Omental fat pad (tissue), 4 donors: ENCODE data around the gene MYOM1. TPM values are rescaled to one million over a fixed set of nuclear protein-coding genes. Genes with fewer than 3 reads are reported as not detected.

Experiments used
- ATAC-seq: fragments of 150-250 bp; one replicate; pipeline ENCODE4 v1.9.1; 2016; ENCODE audit warnings: mild to moderate bottlenecking, moderate library complexity; ENCODE audit not compliant: low FRiP score
- DNase-seq: peaks from one replicate; pipeline ENCODE4 v3.0.0-alpha.2; 2019; ENCODE audit warnings: low spot score
- total RNA-seq, 4 donors: library from RNA; depleted of rRNA; stranded (reverse); fragments of >200 nt; gene quantifications; one replicate each; pipeline ENCODE4 v1.1.0, GENCODE V29; 2016
- TF ChIP-seq, protein P1 (sequence below), 3 donors: fragments of 450-650 bp; IDR thresholded peaks; one replicate each; pipeline ENCODE4 v1.5.1; 2016 to 2017; ENCODE audit warnings: antibody characterized with exemption in 3 of 3, mild to moderate bottlenecking in 3 of 3, moderate library complexity in 2 of 3

Gene MYOM1
- total RNA-seq, 4 donors from 2014 or later: 2.6 to 8.5 (median 2.9) TPM

DNA sequence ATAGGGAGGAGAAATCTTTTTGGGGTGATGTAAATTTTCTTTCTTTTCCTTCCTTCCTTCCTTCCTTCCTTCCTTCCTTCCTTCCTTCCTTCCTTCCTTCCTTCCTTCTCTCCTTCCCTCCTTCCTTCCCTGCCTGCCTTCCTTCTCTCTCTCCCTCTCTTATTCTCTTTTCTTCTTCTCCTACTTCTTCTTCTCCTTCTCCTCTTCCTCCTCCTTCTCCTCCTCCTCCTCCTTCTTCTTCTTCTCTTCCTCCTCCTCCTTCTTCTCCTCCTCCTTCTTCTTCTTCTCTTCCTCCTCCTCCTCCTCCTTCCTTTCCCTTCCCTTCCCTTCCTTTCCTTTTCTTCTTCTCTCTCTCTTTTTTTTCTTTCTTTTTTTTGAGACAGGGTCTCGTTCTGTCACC, 59.9 kb downstream of the MYOM1 start:
- ATAC-seq (no peak), DNase-seq (no peak)
- TF ChIP-seq, protein P1, sequence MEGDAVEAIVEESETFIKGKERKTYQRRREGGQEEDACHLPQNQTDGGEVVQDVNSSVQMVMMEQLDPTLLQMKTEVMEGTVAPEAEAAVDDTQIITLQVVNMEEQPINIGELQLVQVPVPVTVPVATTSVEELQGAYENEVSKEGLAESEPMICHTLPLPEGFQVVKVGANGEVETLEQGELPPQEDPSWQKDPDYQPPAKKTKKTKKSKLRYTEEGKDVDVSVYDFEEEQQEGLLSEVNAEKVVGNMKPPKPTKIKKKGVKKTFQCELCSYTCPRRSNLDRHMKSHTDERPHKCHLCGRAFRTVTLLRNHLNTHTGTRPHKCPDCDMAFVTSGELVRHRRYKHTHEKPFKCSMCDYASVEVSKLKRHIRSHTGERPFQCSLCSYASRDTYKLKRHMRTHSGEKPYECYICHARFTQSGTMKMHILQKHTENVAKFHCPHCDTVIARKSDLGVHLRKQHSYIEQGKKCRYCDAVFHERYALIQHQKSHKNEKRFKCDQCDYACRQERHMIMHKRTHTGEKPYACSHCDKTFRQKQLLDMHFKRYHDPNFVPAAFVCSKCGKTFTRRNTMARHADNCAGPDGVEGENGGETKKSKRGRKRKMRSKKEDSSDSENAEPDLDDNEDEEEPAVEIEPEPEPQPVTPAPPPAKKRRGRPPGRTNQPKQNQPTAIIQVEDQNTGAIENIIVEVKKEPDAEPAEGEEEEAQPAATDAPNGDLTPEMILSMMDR (IDR thresholded peaks at IDR 0.05): no peak

DNA sequence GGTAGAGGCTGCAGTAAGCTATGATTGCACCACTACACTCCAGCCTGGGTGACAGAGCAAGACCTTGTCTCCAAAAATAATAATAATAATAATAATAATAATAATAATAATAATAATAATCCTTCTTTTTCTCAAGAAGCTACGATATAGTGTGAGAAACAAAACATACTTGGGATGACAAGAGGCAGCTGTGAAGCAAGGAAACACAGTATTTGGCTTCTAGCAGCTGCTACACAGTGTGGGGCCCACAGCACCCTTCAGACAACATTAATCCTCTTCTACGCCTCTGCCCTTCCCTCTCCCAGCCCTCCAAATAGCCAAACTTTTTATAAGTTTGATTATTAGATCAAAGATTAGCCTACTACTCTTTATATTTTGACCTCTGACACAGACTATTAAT, 62.2 kb downstream of the MYOM1 start:
- no peak for ATAC-seq
- TF ChIP-seq, protein P1 (IDR thresholded peaks at IDR 0.05): no peak

DNA sequence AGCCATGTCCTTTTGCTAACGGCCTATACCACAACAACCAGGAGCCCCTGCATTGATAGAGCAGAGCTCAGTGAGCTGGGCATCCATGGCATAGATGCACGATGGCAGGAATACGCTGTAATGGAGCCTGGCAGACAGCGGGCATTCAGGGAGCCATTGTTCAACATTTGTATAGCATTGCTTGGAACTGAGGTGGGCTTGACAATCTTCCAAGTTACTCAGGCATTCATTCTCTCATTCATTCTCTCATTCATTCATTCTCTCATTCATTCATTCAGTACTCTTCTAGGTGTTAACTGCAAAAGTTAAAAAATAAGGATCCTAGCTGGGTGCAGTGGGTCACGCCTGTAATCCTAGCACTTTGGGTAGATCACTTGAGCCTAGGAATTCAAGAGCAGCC, 62.7 kb downstream of the MYOM1 start:
- ATAC-seq (no peak), DNase-seq (no peak)
- TF ChIP-seq, protein P1 (IDR thresholded peaks at IDR 0.05): no peak

More for the DNA sequence above, 62.2 kb downstream of the MYOM1 start:
- no peak for DNase-seq

DNA sequence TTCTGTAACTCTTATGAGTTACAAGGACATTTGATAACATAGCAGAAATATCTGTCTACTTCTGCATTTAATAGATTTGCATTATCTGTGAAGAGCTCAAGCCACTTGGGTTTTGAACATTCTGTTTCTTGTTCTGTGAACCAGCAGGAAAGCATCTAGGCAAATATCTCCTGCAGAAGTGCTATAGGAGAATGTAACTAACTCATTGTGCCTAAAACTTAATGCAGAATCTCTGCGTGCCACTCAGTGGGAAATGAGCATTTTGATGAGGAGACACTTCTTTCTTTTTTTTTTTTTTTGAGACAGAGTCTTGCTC, 63.5 kb downstream of the MYOM1 start:
- ATAC-seq (no peak), DNase-seq (no peak)
- TF ChIP-seq, protein P1 (IDR thresholded peaks at IDR 0.05): no peak

DNA sequence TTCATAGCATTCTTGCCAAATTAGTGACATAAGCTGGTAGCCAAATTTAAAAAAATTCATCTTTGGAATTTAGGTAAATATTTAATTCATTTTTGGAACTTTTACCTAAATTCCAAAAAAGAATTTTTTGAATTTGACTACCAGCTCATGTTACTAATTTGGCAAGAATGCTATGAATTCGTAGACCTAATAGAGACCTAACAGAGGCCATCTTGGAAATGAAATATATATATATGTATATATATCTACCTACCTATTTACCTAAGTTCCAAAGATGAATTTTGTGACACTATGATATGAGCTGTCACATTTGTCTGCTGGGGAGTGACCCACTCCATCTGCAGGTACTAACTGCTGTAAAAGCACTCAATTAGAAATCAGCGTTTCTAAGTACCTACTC, 65.6 kb downstream of the MYOM1 start:
- DNase-seq (no peak), ATAC-seq (no peak)
- TF ChIP-seq, protein P1 (IDR thresholded peaks at IDR 0.05): no peak

DNA sequence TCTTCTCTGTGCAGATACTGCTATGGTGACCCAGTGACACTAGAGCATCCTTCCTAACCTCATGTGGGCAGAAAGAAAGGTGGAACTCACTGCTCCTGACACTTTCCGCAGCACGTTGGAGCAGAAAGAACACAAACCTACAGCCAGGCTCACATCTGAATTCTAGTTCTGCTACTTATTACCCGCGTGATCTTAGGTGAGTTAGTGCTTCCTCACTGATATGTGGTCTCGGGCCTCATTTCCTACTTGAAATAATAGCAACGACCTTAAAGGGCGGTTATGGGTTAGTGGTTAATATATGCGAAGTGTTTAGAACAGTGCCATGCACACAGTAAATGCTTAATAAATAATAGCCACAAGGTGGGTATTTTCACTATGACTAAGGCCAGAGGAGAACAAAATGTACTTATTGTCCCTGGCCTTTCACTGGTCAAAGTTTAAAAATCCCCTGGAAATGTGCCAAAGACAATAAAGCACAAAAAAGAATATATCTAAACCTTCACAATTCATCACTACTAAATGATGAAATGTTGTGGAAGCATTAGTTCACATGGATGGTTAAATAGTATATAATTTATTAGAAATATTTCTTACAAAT, 66.6 kb downstream of the MYOM1 start:
- DNase-seq (no peak), ATAC-seq (no peak)
- TF ChIP-seq, protein P1 (IDR thresholded peaks at IDR 0.05): no peak

DNA sequence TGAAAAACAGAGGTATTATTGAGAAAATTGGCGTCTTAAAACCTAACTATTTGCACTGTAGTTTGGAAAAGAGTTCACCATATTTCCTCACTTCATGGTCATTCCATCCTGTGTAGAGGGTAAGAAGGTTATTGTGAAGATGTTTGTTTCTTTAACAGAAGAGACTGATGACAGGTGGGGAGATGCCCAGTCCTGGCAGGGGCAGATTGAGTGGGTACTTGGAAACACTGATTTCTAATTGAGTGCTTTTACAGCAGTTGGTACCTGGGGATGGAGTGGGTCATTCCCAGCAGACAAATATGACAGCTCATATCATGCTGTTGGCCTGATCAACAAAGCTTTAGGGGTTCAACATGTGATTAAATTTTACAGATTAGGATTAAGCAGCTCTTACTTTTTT, 67.5 kb downstream of the MYOM1 start:
- TF ChIP-seq, protein P1 (IDR thresholded peaks at IDR 0.05): no peak
- no peak for ATAC-seq
- no peak for DNase-seq
